H4 (cell line): Measurements from ENCODE around the gene PRDM1. TPM values are rescaled to one million over a fixed set of nuclear protein-coding genes. Genes with fewer than 3 reads are reported as not detected.
A peak's percentile ranks its signal among the peaks of the same experiment; 100 is the strongest.

Source experiments
- DNase-seq: peaks from one replicate; pipeline ENCODE4 v3.0.0-alpha.2; 2015; ENCODE audit warnings: low spot score
- total RNA-seq: library from RNA; depleted of rRNA; stranded (reverse); fragments of >200 nt; shearing (Covaris generic); gene quantifications from 2 replicates; pipeline ENCODE4 v1.2.3, GENCODE V29; 2014

Gene PRDM1
- total RNA-seq, 1 experiment from 2014 or later: 1.7 TPM

DNA sequence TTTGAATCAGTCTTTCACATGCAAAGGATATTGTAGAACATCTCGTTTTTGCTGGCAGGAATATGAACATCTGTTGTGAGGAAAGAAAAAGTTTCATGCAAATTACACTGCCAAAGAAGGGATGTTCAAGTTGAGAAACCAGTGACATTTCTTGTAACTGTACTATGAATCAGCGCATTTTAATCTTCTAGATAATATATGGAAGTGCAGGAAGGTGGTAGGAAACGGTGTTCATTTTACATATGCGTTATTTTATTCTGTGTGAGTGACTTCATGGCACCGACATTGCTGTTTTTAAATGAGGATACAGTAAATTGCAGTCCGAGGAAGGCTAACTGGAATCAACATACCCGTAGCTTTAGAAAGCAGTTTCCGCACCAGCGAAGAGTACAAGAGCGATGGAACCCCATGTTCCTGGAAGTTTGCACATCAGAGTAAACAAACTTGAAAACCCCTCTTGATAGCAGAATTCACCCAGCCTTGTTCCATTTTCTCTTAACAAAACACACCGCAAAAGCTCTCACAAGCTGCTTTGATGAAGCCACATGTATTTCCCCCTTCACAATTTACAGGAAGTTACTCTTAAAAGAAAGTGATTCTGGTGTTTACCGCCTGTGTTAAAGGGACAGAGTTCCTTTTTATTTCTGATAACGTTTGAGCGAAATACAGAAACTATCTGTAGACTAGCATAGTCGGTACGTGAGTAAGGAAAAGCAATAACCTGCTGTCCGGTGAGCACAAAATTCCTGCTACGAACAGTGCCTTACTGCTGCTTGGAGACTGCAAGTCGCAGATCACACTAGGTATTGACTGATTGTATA lies 11.5 kb downstream of the PRDM1 start:
- DNase-seq: no peak

- no peak for DNase-seq
Measured at GRCh38 chr6:106098383-106099234, 12.5 kb downstream of the PRDM1 start.

GRCh38 chr6:106099235-106099537 lies 13.1 kb downstream of the PRDM1 start:
- no peak for DNase-seq

GRCh38 chr6:106100755-106101154 lies 14.6 kb downstream of the PRDM1 start:
- no peak for DNase-seq

- no peak for DNase-seq
Measured at GRCh38 chr6:106101466-106101865, 15.3 kb downstream of the PRDM1 start.

DNA sequence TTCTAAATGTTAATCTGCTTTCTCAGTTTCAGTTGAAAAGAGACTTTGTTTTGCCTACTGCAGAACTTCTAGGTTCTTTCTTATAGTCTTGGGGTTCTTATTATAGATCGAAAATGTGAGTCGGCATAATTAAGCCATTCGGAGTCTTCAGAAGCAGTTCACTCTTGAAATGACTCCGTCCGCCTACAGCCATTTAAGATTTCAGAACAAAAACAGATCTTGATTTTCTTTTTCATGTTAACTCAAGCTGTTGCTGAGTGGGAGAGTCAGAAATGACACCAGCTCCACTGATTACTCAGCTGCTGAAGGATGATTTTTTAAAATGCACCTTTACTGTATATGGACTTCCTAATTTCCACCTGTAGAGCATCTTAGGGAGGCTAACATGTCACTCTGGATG lies 15.9 kb downstream of the PRDM1 start:
- no peak for DNase-seq

- DNase-seq: no peak
Measured at GRCh38 chr6:106102967-106103727, 17.0 kb downstream of the PRDM1 start.

DNA sequence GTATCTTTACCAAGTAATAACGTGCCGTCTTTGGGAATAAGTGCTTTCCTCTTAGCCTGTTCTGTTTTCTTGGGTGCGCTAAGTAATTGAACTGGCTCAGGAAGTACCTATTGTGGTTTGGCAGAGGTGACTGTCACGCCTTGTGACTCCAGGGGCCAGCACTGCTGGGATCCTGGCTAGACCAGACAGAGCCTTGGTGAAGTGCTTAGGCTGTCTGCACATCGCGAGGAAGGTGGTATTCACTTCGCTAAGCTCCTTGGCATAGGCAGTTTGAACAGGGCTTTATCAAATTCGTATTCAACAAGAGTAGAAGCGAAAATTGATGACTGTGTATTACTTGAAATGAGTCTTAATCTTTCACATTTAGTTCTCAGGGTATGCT lies 17.6 kb downstream of the PRDM1 start:
- peak; percentile 30 for DNase-seq

DNA sequence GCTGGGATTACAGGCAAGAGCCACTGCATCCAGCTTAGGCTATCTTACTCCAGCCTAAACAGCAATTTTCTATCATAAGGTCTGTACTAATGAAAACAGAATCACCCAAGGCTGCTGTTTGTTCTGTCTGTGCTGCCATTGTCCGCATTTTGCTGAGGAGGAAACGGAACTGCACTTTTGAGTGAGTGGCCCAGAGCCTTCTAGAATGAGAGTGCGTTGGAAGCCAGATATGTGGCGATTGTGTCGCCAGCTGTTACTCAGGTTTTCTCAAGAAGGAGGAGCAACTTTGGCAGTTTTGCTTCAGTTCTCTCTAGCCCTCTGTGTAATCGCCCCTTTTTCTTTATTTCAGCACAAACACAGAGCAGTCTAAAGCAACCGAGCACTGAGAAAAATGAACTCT lies 18.3 kb downstream of the PRDM1 start:
- no peak for DNase-seq

DNA sequence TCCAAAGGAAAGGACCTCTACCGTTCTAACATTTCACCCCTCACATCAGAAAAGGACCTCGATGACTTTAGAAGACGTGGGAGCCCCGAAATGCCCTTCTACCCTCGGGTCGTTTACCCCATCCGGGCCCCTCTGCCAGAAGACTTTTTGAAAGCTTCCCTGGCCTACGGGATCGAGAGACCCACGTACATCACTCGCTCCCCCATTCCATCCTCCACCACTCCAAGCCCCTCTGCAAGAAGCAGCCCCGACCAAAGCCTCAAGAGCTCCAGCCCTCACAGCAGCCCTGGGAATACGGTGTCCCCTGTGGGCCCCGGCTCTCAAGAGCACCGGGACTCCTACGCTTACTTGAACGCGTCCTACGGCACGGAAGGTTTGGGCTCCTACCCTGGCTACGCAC lies 18.8 kb downstream of the PRDM1 start:
- DNase-seq: no peak

- DNase-seq: no peak
Measured at GRCh38 chr6:106105493-106105892, 19.4 kb downstream of the PRDM1 start.

- no peak for DNase-seq
Measured at GRCh38 chr6:106106276-106107042, 20.3 kb downstream of the PRDM1 start.

DNA sequence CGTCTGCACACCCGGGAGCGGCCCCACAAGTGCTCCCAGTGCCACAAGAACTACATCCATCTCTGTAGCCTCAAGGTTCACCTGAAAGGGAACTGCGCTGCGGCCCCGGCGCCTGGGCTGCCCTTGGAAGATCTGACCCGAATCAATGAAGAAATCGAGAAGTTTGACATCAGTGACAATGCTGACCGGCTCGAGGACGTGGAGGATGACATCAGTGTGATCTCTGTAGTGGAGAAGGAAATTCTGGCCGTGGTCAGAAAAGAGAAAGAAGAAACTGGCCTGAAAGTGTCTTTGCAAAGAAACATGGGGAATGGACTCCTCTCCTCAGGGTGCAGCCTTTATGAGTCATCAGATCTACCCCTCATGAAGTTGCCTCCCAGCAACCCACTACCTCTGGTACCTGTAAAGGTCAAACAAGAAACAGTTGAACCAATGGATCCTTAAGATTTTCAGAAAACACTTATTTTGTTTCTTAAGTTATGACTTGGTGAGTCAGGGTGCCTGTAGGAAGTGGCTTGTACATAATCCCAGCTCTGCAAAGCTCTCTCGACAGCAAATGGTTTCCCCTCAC lies 21.0 kb downstream of the PRDM1 start:
- no peak for DNase-seq

DNA sequence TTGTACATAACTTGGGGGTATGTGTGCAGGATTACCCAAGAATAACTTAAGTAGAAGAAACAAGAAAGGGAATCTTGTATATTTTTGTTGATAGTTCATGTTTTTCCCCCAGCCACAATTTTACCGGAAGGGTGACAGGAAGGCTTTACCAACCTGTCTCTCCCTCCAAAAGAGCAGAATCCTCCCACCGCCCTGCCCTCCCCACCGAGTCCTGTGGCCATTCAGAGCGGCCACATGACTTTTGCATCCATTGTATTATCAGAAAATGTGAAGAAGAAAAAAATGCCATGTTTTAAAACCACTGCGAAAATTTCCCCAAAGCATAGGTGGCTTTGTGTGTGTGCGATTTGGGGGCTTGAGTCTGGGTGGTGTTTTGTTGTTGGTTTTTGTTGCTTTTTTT lies 22.0 kb downstream of the PRDM1 start:
- no peak for DNase-seq

GRCh38 chr6:106109029-106109428 lies 22.9 kb downstream of the PRDM1 start:
- no peak for DNase-seq

- DNase-seq: no peak
Measured at GRCh38 chr6:106110164-106110826, 24.2 kb downstream of the PRDM1 start.

DNA sequence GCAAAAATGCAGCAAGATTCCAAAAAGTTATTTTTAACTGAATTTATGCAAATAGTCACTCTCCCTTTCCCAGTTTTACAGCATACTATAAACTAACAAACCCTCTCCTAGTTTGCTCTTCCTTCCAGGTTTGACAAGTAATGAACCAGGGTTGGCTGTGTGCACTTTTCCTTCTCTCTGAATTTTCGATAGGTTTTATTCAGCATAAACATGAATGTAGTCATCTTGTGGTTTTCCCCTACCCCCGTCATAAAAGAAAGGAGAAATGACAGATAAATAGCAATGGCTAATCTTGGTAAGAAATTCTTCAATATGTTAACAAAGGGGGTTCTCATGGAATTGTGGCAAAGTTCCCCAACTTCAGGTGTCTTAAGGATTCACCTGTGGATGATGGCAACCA lies 26.3 kb downstream of the PRDM1 start:
- no peak for DNase-seq

DNA sequence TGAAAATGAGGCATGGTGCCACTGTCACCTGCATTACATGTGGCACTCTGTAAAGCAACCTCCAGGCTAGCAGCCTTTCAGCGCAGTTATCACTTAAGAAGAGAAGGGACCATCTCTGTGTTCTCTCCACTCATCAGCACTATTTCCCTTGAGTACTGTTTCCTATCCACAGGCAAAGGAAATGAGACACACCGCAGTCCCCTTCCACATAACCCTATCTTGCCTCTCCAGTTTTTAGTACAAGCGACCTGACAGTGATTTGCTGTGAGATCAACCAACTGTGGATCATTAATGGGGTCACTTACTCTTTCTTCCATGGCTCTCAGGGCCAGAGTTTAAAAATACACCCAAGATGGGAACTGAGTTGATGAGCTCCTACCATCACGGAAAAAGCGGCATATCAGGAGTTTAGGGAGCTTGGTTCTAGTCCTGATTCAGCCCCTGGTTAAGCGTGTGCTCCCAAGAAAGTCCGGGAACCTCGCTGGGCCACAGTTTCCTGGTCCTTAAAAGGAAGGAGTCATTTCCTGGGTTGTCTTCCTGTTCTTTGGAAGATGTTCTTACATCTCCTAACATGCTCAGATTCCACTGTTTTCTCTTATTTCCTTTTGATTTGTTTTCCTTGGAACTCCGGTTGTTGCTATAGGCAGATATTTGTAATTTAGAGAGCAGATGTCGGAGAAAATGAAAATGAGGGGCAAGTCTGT lies 27.3 kb downstream of the PRDM1 start:
- no peak for DNase-seq

GRCh38 chr6:106114492-106114891 lies 28.4 kb downstream of the PRDM1 start:
- DNase-seq: no peak

- DNase-seq: no peak
Measured at GRCh38 chr6:106115286-106115685, 29.1 kb downstream of the PRDM1 start.
